Left cardiac atrium (tissue), 4 donors: ENCODE data around the gene NXPH4. TPM values are rescaled to one million over a fixed set of nuclear protein-coding genes. Genes with fewer than 3 reads are reported as not detected.

Experiments used
- ATAC-seq, 2 donors: fragments of 200-7000 bp; cut with Tn5 transposase; one replicate each; pipeline ENCODE4 v1.9.1; 2020; ENCODE audit warnings: mild to moderate bottlenecking in 2 of 2, moderate library complexity in 2 of 2
- DNase-seq: peaks from one replicate; pipeline ENCODE4 v3.0.0-alpha.2; 2020
- intact Hi-C, 2 donors: fragments of 100-400 bp; cut with DNase I; formaldehyde crosslinking; loops; one replicate each; pipeline versions ENCODE4 v1.14.1 to v1.15.1; 2022 to 2023
- total RNA-seq, 2 donors: library from RNA; stranded (reverse); fragmentation: NEBNext Ultra II Directional; extraction: Animal tissue kit (Norgen Biotek cat#: 25700); gene quantifications; one replicate each; pipeline ENCODE4 v1.2.1, GENCODE V29; 2021
- donor health status: DM: no; HTN: yes; CAD: no.
- donor health status: DM: no; HTN: yes; CAD: no; lungs with severe emphysema.
- donor health status: DM: yes; HTN: yes; CAD: no.
- donor health status: Dilated cardiomyopathy.

Gene NXPH4
- total RNA-seq, 2 donors from 2014 or later = 0.50 to 2.1 TPM

GRCh38 chr12:57198329-57198728, 18.3 kb upstream of the NXPH4 start:
- ATAC-seq = no peak
- DNase-seq = no peak
- intact Hi-C loops = no loop called here

GRCh38 chr12:57199191-57199590, 17.4 kb upstream of the NXPH4 start:
- ATAC-seq (no peak), DNase-seq (no peak)
- intact Hi-C loops = no loop called here

GRCh38 chr12:57200497-57200896, 16.1 kb upstream of the NXPH4 start:
- intact Hi-C loops = no loop called here
- no peak for DNase-seq
- ATAC-seq = no peak

GRCh38 chr12:57201219-57201618, 15.4 kb upstream of the NXPH4 start:
- intact Hi-C loops = no loop called here
- ATAC-seq = no peak

GRCh38 chr12:57201631-57202030, 15.0 kb upstream of the NXPH4 start:
- ATAC-seq = no peak
- intact Hi-C loops = no loop called here

More at GRCh38 chr12:57201219-57201618, 15.4 kb upstream of the NXPH4 start:
- DNase-seq = no peak

GRCh38 chr12:57202321-57202720, 14.3 kb upstream of the NXPH4 start:
- intact Hi-C loops = no loop called here
- DNase-seq (no peak), ATAC-seq (no peak)

More at GRCh38 chr12:57201631-57202030, 15.0 kb upstream of the NXPH4 start:
- no peak for DNase-seq

- no peak for DNase-seq
- intact Hi-C loops = no loop called here
- ATAC-seq = no peak
Measured at GRCh38 chr12:57203201-57203600, 13.4 kb upstream of the NXPH4 start.

- no peak for ATAC-seq
- intact Hi-C loops = no loop called here
- no peak for DNase-seq
Measured at GRCh38 chr12:57203791-57204190, 12.8 kb upstream of the NXPH4 start.

- no peak for DNase-seq
- intact Hi-C loops = no loop called here
- ATAC-seq = no peak
Measured at GRCh38 chr12:57204454-57204853, 12.1 kb upstream of the NXPH4 start.

GRCh38 chr12:57205186-57205585, 11.4 kb upstream of the NXPH4 start:
- intact Hi-C loops = no loop called here
- DNase-seq (no peak), ATAC-seq (no peak)

- no peak for ATAC-seq
- DNase-seq = no peak
- intact Hi-C loops = no loop called here
Measured at GRCh38 chr12:57205931-57206330, 10.7 kb upstream of the NXPH4 start.

GRCh38 chr12:57207731-57208630, 8.6 kb upstream of the NXPH4 start:
- intact Hi-C loops = no loop called here
- DNase-seq = no peak
- ATAC-seq = peak in 1 of 2 donors; percentile 4

- DNase-seq (peak; percentile 85), ATAC-seq (peak; percentile 54 to 56)
- intact Hi-C loops = no loop called here
Measured at GRCh38 chr12:57208631-57209282, 7.8 kb upstream of the NXPH4 start.

- intact Hi-C loops = loop anchor here in 1 of 2 donors (5.0 kb wide), 1 partner anchor 247 kb away; the partner anchor contains the start of genes GLI1 and INHBE
- DNase-seq (no peak), ATAC-seq (no peak)
Measured at GRCh38 chr12:57209916-57210315, 6.7 kb upstream of the NXPH4 start.

- intact Hi-C loops = loop anchor here in 1 of 2 donors (5.0 kb wide), 1 partner anchor 247 kb away; the partner anchor contains the start of genes GLI1 and INHBE
- DNase-seq = no peak
Measured at GRCh38 chr12:57210461-57210860, 6.1 kb upstream of the NXPH4 start.

GRCh38 chr12:57210926-57211692, 5.5 kb upstream of the NXPH4 start:
- intact Hi-C loops = loop anchor here in 1 of 2 donors (5.0 kb wide), 1 partner anchor 246 kb away; the partner anchor contains the start of genes GLI1 and INHBE
- no peak for DNase-seq
- ATAC-seq = no peak

More at GRCh38 chr12:57210461-57210860, 6.1 kb upstream of the NXPH4 start:
- no peak for ATAC-seq

- intact Hi-C loops = loop anchor here in 1 of 2 donors (5.0 kb wide), 1 partner anchor 245 kb away; the partner anchor contains the start of genes GLI1 and INHBE
- DNase-seq = no peak
- ATAC-seq = no peak
Measured at GRCh38 chr12:57211791-57212700, 4.5 kb upstream of the NXPH4 start.

- DNase-seq (no peak), ATAC-seq (no peak)
- intact Hi-C loops = loop anchor here in 1 of 2 donors (1.0 to 5.0 kb wide), 2 partner anchors 31 to 245 kb away; partner anchors contain the start of genes GLI1 and INHBE
Measured at GRCh38 chr12:57212701-57213057, 3.9 kb upstream of the NXPH4 start.
